ENCODE measurements around the gene STIP1. TPM values are rescaled to one million over a fixed set of nuclear protein-coding genes. Genes with fewer than 3 reads are reported as not detected.
"Not testable (repeated sequence)": the region's sequence is repeated elsewhere in the genome, so short reads cannot be mapped to it uniquely, and the experiment has no call there.

STIP1 gene
- polyA plus RNA-seq, 12 donors = 119 to 165 (median 139) TPM; not detected in 1

DNA sequence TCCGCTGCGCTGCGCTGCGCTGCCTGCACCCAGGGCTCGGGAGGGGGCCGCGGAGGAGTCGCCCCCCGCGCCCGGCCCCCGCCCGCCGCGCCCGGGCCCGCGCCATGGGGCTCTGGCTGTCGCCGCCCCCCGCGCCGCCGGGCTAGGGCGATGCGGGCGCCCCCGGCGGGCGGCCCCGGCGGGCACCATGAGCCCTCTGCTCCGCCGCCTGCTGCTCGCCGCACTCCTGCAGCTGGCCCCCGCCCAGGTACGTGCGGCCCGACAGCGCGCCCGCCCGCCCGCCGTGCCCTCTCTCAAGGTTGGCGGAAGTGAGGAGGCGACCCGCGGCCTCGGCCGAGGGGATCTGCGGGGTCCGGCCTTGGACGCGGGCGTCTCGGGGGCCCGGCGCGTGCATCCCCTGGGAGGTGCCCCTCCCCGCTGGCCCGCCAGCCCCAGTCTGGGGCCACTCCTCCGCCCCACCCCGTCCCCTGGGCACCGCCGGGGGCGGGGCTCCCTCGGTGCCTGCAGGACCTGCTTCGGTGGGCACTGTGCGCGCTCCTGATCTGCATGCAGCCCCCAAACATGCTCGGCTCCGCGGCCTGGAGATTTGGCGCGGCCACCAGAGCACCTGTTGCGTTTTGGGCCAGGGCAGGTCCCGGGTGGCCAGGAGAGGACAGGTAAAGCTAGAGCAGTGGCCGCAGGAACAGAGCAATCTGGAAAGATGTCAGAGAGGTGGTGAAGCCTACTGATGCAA is 48.8 kb downstream of the STIP1 start:
- no peak for DNase-seq

DNA sequence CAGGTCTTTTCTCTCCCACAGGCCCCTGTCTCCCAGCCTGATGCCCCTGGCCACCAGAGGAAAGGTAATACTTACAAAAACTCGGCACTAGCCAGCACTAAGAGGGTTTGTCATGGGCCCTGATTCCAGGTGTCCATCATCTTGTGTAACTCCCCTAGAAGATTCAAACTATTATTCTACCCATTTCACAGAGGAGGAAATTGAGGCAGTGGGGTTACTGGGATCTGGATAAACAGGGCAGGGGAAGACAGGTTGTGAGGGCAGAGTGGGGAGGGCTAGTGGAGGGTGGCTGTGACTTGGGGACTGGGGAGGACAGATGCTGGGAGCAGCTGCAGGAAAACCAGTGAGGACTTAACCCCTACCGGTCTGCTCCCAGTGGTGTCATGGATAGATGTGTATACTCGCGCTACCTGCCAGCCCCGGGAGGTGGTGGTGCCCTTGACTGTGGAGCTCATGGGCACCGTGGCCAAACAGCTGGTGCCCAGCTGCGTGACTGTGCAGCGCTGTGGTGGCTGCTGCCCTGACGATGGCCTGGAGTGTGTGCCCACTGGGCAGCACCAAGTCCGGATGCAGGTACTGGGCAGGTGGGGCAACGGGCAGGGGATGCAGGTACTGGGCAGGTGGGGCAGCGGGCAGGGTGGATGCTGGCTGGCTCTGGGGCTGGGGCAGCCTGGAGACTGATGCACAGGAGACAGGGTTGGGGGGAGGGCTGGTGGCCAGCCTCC is 49.6 kb downstream of the STIP1 start:
- DNase-seq = no peak

DNA sequence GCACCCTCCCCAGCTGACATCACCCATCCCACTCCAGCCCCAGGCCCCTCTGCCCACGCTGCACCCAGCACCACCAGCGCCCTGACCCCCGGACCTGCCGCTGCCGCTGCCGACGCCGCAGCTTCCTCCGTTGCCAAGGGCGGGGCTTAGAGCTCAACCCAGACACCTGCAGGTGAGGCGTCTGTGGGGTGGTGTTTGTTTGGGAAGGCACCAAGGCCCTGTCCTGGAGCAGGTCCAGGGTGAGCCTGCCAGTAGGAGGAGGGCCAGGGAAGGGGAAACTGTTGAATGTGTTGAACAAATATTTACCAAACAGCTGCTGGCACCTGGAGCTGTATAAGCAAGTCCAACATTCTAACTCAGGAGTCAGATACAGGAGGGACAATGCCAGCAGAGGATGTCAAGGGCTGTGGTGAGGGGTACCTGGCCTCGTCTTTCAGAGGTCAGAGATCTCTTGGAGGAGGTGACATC is 51.5 kb downstream of the STIP1 start:
- DNase-seq = no peak

- DNase-seq = no peak
Observed at GRCh38 chr11:64238076-64238475, 52.1 kb downstream of the STIP1 start.

GRCh38 chr11:64238999-64239398 is 53.0 kb downstream of the STIP1 start:
- no peak for DNase-seq

- DNase-seq = no peak
Observed at GRCh38 chr11:64239662-64240434, 53.9 kb downstream of the STIP1 start.

DNA sequence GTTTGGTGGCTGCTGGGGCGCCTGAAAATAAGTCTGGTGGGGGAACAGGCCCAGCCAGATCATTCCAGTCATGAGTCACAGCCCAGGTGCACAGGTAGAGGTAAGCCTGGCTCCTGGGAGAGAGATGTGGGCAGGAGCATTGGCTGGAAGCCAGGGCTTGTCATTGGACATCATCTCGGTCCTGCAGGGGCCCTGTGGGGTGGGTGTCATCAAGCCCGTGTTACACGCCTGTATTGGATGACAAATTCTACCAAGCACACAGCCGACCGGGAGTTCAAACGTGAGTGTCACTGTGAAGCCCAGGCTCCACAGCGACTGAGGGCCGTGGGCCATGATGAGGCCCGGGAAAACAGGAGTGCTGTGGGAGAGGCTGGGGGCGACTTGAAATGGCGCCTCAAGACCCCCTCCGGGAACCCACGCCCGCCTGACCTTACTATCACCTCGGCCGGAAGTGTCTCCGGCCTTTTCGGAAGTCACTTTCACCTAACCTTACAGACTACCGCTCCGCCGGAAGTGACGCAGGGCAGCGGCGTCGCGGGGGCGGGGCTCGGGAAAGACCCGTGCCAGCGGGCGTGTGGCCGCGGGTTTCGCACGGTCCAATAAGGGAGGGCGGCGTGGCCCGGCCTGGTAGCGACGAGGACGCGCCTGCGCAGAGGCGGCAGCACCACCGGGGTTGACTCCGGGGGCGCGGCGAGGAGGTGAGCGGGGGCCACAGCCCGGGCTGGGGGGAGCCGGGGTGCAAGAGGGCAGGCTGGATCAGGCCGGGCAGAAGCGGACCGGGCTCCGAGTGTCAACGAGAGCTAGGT is 54.7 kb downstream of the STIP1 start, which contains the start of gene FKBP2:
TSS of gene FKBP2 (plus strand) at position 661 of the 806 bp plus-strand sequence. CDS start 1,293 bp downstream, outside the sequence.
- peak; percentile 98 for DNase-seq

GRCh38 chr11:64241241-64241490 is 55.2 kb downstream of the STIP1 start:
- DNase-seq = no peak

- DNase-seq = peak; percentile 100
Observed at GRCh38 chr11:64241491-64242374, 55.8 kb downstream of the STIP1 start.

- no peak for DNase-seq
Observed at GRCh38 chr11:64243236-64243854, 57.4 kb downstream of the STIP1 start.

DNA sequence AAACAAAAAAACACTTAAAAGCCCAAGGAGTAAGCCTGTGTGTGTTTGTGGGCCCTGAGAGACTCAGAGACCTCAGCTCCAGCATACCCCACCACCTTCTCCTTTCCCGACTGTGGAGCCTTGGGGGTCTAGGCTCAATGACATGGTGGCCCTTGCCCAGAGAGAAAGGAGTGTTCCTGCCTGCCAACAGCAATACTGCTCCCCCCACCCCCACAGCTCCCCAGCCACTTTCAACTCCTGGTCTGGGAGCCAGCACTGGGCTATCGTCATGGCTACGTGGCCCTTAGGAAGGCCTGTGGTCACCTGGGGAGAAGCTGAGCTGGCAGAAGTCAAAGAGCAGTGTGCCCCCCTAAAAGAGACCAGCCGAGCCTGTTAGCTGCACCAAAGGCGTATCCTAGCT is 58.1 kb downstream of the STIP1 start:
- no peak for DNase-seq

- DNase-seq = no peak
Observed at GRCh38 chr11:64244966-64245365, 59.0 kb downstream of the STIP1 start.

DNA sequence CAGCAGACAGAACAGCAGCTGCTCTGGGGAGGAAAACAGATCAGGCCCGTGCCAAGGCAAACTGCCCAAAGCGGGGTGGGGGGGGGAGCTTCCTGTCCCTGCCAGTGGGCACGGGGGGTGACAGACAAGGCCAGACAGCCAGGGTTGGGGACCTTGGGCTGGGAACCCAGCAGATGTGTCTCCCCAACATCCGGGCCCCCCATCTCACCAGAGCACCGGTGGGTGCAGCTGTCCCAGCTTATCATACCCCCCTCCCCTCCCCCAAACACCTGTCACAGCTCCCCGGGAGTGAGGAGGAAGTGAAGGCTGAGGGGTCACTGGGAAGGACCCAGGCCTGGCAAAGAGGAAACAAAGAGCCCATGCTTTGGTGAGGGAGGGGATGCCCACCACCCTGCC is 59.4 kb downstream of the STIP1 start:
- DNase-seq = no peak

GRCh38 chr11:64245797-64246620 is 60.0 kb downstream of the STIP1 start:
- no peak for DNase-seq

- not testable (repeated sequence) for DNase-seq
Observed at GRCh38 chr11:64246621-64246870, 60.6 kb downstream of the STIP1 start.

DNA sequence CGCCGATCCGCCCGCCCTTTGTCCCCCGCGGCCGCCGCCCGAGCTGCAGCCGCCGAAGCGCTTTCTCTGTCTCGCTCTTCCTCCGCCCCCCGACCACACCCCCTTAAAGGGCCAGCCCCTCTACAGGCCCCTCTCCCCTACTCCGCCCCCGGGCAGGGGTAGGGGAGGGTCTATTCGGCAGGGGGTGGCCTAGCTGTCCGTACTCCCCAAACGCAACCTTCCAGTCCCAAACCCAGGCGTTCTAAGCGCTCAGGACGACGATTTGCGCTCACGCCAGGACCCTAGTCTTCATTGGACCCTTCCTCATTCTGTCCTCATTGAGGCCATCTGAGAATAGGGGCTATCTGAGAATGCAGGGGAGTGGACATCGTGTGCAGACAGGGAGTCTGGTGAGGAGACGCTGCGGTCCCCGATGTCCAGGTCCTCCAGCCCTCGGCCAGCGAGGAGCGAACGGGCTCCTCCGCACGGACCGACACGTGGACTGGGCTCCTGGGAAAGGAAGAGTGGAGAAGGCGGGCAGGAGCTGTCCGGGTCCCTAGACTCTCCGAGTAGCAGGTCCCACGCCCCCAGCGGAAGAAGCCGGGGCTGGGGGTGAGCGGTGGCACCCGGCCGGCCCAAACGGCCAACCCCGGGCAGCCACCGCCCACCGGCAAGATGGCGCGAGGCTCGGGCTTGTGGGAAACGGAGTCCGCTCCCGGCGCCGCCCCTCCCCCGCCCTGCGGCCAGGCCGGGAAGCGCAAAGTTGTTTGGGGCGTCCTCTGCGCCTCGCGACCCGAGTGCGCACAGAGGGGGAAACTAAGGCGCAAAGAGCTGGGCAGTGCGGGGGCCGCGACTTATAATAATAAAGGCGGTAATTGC is 61.1 kb downstream of the STIP1 start, which contains the start of gene PPP1R14B:
TSS of gene PPP1R14B (minus strand) at position 73 of the 858 bp plus-strand sequence. CDS start 270 bp downstream, outside the sequence.
- DNase-seq = peak; percentile 86

DNA sequence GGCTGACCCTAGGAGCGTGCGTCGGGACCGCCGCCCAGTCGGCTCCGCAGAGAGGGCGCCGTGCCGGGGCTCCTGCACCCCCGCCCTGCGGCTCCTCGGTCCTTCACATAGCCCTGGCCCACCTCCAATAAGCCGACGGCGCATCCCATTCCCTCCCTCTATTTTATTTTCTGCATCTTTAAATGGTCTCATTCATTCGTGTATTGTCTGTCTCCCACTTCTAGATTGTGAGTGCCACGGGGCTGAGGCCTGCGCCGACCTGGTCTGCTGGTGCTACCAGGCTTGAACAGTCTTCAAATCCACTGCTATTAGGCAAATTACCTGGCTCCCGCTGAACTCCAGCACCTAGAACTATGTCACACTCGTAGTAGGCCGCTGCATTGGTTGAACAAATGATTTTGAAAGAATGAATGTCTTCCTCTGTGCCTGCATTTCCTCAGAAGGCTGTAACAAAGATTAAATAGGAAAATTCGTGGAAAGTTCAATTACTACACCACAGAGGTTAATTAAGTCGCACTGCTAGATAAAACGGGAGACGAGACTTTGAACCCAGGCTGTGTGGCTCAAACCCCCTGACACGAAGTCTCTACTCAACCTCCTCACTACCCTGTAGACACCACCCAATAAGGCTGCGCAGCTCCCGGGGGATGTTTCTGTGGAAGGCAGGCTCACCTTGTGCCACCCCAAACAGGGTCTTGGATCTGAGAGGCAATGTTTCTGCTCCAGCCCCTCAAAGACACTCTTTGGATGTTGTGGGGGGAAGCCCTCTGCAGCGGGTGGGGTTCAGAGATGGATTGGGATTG is 62.0 kb downstream of the STIP1 start:
- DNase-seq = no peak

DNA sequence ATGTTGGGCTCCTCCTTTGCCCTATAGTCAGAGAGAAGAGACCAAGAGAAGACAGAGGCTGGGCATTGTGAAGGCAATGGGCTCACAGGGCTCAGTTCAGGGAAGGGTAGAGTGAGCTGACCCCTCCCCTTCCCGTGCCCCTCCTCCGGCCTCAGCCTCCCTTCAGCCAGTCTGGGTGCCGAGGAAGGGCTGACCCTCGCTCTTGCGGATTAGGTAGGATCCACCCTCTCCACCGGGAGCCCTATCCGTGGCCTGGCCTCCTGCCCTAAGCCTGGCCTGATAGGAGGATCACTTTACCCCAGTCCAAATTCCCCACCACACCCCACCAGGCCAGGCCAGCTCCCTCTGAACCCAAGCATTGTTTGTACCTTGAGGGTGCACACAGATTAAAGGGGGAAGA is 62.6 kb downstream of the STIP1 start:
- DNase-seq = no peak
